GM13977 (cell line): ENCODE results near the gene ELFN1.

Experiments used
- DNase-seq: peaks from one replicate; pipeline ENCODE4 v3.0.0; 2012; ENCODE audit warnings: low spot score
- in situ Hi-C: fragments of 300-500 bp; cut with MboI; formaldehyde crosslinking; loops from one replicate; pipeline ENCODE4 v1.12.0; 2022; ENCODE audit warnings: low sequenced_read_pairs, low pct_unique_long_range_greater_than_20kb, mixed read lengths, inconsistent platforms; ENCODE audit not compliant: unreplicated experiment
- TF ChIP-seq, protein P1 (sequence below): IDR thresholded peaks from 2 replicates; pipeline ENCODE4 v1.5.1; 2012; ENCODE audit warnings: mild to moderate bottlenecking, control low read depth; ENCODE audit not compliant: insufficient read depth; ENCODE audit errors: extremely low read depth, missing control alignments

ELFN1 gene

DNA sequence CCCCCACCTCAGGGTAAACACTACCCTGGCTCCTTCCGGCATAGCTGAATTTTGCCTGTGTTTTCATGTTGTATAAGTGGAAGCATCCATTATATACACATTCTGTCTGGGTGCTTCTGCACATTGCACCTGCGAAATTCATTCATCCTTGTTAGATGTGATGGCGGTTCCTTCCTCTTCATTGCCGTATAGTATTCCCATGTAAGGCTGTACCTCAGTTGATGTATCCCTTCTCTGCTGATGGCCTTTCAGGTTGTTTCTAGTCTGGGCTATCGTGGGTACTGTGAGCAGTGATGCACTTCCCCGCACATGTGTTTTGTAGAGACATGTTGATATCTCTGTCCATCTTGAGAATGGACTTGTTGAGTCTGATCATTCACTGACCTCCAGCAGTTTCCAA lies 28.9 kb downstream of the ELFN1 start:
- DNase-seq, result no peak
- TF ChIP-seq, protein P1, sequence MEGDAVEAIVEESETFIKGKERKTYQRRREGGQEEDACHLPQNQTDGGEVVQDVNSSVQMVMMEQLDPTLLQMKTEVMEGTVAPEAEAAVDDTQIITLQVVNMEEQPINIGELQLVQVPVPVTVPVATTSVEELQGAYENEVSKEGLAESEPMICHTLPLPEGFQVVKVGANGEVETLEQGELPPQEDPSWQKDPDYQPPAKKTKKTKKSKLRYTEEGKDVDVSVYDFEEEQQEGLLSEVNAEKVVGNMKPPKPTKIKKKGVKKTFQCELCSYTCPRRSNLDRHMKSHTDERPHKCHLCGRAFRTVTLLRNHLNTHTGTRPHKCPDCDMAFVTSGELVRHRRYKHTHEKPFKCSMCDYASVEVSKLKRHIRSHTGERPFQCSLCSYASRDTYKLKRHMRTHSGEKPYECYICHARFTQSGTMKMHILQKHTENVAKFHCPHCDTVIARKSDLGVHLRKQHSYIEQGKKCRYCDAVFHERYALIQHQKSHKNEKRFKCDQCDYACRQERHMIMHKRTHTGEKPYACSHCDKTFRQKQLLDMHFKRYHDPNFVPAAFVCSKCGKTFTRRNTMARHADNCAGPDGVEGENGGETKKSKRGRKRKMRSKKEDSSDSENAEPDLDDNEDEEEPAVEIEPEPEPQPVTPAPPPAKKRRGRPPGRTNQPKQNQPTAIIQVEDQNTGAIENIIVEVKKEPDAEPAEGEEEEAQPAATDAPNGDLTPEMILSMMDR, result no peak
- in situ Hi-C loops, result no loop called here

DNA sequence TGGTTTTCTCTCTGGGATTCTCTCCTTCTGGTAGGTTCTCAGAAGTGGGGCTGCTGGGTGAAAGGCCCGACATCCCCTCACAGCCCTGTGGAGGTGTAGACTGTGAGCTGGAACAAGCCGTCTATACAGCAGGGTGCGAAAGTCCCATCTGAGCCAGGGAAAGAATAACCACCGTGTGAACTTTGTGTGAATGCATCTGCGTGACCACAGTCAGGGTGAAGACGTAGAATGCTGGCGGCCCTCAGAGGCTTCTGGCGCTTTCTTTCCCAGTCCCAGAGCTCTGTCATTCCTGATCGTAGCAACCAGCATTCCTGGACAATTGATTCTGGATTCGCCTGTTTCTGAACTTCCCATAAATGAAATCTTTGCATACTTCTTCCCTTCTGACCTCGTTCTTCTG lies 30.0 kb downstream of the ELFN1 start:
- in situ Hi-C loops, result no loop called here
- no peak for DNase-seq
- TF ChIP-seq, protein P1, result no peak

DNA sequence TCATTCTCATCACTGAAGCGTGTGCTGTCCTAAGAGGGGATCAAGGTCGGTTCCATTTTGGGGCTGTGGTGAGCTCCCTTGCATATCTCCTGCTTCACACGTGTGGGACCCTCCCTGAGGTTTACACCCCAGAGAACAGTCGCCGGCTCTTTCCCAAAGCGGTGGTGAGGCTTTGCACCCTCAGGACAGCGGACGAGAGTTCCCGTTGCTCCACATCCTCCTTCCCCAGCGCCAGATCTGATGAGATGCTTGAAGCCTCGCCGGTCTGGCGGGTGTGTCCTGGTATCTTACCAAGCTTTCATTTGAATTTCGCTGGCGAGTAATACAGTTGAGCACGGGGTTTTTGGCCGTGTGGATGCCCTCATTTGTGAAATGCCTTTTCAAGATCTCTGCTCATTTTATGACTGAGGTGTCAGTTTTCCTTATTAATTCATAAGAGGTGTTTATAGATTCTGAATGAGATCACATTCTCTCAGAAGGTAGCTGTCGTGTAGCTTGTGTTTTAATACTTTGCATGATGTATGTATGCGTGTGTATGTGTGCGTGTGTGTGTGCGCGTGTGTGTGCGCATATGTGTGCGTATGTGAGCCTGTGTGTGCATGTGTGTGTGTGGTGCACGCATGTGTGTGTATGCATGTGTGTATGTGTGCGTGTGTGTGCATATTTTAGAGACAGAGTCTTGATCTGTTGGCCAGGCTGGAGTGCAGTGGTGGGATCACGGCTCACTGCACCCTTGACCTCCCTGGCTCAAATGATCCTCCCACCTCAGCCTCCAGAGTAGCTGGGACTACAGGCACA lies 30.7 kb downstream of the ELFN1 start:
- TF ChIP-seq, protein P1, result no peak
- in situ Hi-C loops, result no loop called here
- DNase-seq, result no peak

DNA sequence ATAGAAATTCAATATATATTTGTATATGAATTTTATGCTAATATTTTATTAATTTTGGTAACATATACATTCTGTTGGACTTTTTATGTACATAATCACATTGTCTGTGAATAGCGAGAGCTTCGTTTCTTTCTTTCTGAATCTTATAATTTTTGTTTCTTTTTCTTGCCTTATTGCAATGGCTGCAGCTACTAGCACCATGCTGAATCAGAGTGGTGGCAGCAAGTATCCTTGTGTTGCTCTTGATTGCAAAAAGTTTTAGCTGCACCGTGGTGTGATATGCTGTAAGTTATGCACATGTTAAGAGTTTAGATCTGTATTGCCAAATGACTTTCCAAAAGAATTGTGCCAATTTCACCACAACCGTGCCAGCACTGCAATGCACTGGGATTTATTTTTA lies 32.6 kb downstream of the ELFN1 start:
- DNase-seq, result no peak
- TF ChIP-seq, protein P1, result no peak
- in situ Hi-C loops, result no loop called here

DNA sequence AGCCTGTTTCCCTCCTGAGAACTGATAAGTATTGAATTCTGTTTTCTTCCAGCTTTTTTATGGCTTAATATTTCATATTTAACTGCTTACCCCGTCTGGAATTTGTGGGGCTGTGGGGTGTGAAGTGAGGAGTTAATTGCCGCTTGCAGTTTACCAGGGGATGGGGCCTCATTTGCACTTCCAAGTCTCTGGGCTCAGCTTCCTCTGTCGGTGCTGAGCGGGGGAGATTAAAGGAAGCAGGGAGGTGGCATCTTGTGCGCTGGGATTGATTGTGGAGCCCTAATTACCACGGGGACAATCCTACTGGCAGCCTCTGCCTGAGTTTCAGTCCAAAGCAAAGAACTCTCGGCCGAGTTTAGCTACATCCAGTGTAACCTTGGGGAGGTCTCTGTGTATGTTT lies 33.4 kb downstream of the ELFN1 start:
- in situ Hi-C loops, result no loop called here
- no peak for DNase-seq
- TF ChIP-seq, protein P1, result no peak

DNA sequence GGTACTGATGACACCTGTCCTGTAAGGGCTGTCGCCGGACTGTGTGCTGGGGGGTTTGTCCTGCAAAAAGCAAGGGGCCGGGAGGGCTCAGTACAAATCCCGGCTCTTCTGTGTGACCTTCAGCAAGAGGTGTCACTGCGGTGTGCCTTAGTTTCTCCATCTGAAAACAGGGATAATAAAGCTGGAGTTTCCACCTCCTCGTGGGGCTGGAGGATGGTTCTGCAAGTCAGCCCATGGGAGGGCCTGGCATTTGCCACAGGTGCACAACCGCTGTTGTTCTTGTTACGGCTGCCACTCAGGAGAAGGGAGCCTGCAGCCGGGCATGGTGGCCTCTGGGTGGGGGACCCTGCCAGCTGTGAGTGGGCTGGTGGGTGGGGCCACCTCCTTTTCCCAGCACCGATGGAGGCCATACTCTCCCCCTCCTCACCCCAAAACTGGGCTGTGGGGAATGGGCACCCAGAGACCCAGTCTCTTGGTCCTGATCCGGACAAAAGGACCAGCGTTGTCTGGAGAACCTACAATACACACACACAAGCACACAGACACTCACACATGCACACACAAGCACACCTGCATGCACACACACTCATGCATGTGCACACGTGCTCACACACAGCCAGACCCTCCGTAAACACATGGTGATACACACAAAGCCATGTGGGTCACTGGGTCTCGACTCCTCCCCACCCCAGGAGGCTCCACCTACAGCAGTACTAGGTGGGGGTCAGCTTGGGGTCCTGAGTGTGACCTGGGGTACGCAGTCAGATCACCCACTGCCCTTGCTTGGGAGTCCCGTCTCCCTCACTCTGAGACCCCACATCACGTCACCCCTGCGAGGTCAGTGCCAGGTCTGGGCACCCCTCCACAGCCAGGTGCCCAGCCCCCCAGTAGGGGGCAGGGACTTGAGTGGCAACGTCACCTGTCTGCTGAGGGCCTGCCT lies 34.1 kb downstream of the ELFN1 start:
- TF ChIP-seq, protein P1, result no peak
- in situ Hi-C loops, result no loop called here
- no peak for DNase-seq
